GM12892 (cell line): Measurements from ENCODE around the gene EFCAB14.
"Not testable (repeated sequence)": the region's sequence is repeated elsewhere in the genome, so short reads cannot be mapped to it uniquely, and the experiment has no call there.

Experiments
- POLR2A ChIP-seq: IDR thresholded peaks from 2 replicates; pipeline ENCODE4 v1.6.1; 2011; ENCODE audit warnings: low read depth, low read length, control low read depth
- POLR2AphosphoS5 ChIP-seq: IDR thresholded peaks from 2 replicates; pipeline ENCODE4 v1.6.1; 2011; ENCODE audit warnings: low read depth, low read length, control low read depth
- TAF1 ChIP-seq: IDR thresholded peaks from 2 replicates; pipeline ENCODE4 v1.6.1; 2011; ENCODE audit warnings: low read depth, mild to moderate bottlenecking, control low read depth, low read length, borderline replicate concordance

- not testable (repeated sequence) for TF ChIP-seq POLR2A, TAF1, POLR2AphosphoS5
These were observed 58.8 kb downstream of the EFCAB14 start for GRCh38 chr1:46660116-46660515.
